ENCODE measurements around the gene JAM3. TPM values are rescaled to one million over a fixed set of nuclear protein-coding genes. Genes with fewer than 3 reads are reported as not detected.

JAM3 gene
- total RNA-seq, 2 donors from 2014 or later: 35.8 to 41.8 TPM

DNA sequence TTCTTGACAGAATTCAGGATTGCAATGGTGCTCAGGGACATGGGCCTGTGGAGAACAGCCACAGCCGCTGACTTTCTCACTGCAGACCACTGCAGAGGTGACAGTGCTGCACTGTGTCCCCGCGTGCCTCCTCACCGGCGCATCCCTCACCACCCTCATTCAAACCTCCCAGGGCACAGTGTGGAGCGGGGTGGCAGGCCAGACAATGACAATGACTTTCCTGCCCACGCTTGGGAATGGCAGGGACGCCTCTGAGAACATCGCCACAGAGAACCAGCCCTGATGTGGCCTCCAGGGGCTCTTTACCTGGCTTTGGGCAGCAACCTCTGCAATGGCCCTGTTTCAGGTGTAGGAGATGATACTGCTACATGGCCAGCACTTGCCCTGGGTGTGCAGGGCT, 89.2 kb downstream of the JAM3 start:
- Mint-ChIP-seq H3K4me3 (no peak overlapping the region), H3K4me1 (no peaks in the 10 kb centered on the region), H3K27ac (no peak overlapping the region), H3K36me3 (ENCODE audit: low read depth) (peaks cover 86% of the 10 kb centered on the region), H3K27me3 (ENCODE audit: insufficient read depth) (peaks cover 2% of the 10 kb centered on the region), H3K9me3 (peaks cover 19% of the 10 kb centered on the region)
- Histone ChIP-seq H3K4me1 (ENCODE audit: control insufficient read depth, insufficient read depth, low read length) (no peaks in the 10 kb centered on the region), H3K36me3 (ENCODE audit: control insufficient read depth, insufficient read depth, low read length) (peaks cover 85% of the 10 kb centered on the region), H3K4me3 (ENCODE audit: low read length) (no peak overlapping the region), H3K27me3 (ENCODE audit: control insufficient read depth, insufficient read depth, low read length, poor library complexity, severe bottlenecking) (no peaks in the 10 kb centered on the region), H3K27ac (ENCODE audit: low read depth, low read length) (no peak overlapping the region), H3K9me3 (ENCODE audit: control insufficient read depth, low read length) (peaks cover 21% of the 10 kb centered on the region), H3K9ac (ENCODE audit: extremely low read depth, low read length, poor library complexity, severe bottlenecking) (no peak overlapping the region)
- DNase-seq: no peak
- 95 to 98% methylated on average over 8 to 9 of the region's 9 CpGs for WGBS, 2 experiments (ENCODE audit: insufficient coverage in 1 of 2, insufficient read length in 1 of 2)
- TF ChIP-seq CTCF (conservative IDR thresholded peaks at IDR 0.05): no peak

DNA sequence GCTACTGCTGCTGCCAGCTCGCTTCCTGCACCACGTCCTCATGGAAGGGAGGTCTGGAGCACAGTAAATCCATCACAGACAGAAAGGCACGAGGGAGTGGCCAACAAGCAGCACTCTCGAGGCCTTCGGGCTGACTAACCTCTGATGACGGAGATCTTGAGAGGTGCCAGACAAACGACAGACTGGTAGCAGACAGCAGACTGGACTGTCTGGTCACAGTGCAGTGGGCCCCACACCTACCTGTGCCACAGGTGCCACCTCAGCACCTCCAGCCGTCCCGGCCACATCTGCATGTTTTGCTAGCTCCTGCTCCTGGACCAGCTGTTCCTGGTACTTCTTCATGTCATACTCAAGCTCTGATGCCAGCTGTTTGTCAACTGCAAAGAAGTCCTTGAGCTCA, 90.8 kb downstream of the JAM3 start:
- no peak for TF ChIP-seq CTCF (conservative IDR thresholded peaks at IDR 0.05)
- Histone ChIP-seq H3K36me3 (ENCODE audit: control insufficient read depth, insufficient read depth, low read length) (peaks cover 92% of the 10 kb centered on the region), H3K9me3 (ENCODE audit: control insufficient read depth, low read length) (peaks cover 37% of the 10 kb centered on the region), H3K9ac (ENCODE audit: extremely low read depth, low read length, poor library complexity, severe bottlenecking) (no peak overlapping the region), H3K27me3 (ENCODE audit: control insufficient read depth, insufficient read depth, low read length, poor library complexity, severe bottlenecking) (no peaks in the 10 kb centered on the region), H3K4me3 (ENCODE audit: low read length) (no peak overlapping the region), H3K27ac (ENCODE audit: low read depth, low read length) (no peak overlapping the region), H3K4me1 (ENCODE audit: control insufficient read depth, insufficient read depth, low read length) (no peaks in the 10 kb centered on the region)
- Mint-ChIP-seq H3K9me3 (peaks cover 35% of the 10 kb centered on the region), H3K27me3 (ENCODE audit: insufficient read depth) (peaks cover 3% of the 10 kb centered on the region), H3K4me3 (no peak overlapping the region), H3K27ac (no peak overlapping the region), H3K36me3 (ENCODE audit: low read depth) (peaks cover 91% of the 10 kb centered on the region), H3K4me1 (no peaks in the 10 kb centered on the region)
- no peak for DNase-seq
- 84 to 95% methylated on average over 5 to 9 of the region's 9 CpGs for whole genome bisulfite sequencing, 2 experiments (ENCODE audit: insufficient coverage in 1 of 2, insufficient read length in 1 of 2)

- WGBS, 2 experiments (ENCODE audit: insufficient coverage in 1 of 2, insufficient read length in 1 of 2): 95 to 97% methylated on average over 11 of the region's 11 CpGs
- Mint-ChIP-seq H3K9me3 (peaks cover 79% of the 10 kb centered on the region), H3K4me1 (no peaks in the 10 kb centered on the region), H3K27ac (peak overlapping the region; percentile 55), H3K27me3 (ENCODE audit: insufficient read depth) (peaks cover 6% of the 10 kb centered on the region), H3K36me3 (ENCODE audit: low read depth) (peaks cover 93% of the 10 kb centered on the region), H3K4me3 (peak overlapping the region; percentile 23)
- peak; percentile 63 for DNase-seq
- TF ChIP-seq CTCF (conservative IDR thresholded peaks at IDR 0.05): no peak
- Histone ChIP-seq H3K4me3 (ENCODE audit: low read length) (peak overlapping the region; percentile 77), H3K36me3 (ENCODE audit: control insufficient read depth, insufficient read depth, low read length) (peaks cover 84% of the 10 kb centered on the region), H3K9ac (ENCODE audit: extremely low read depth, low read length, poor library complexity, severe bottlenecking) (no peak overlapping the region), H3K27me3 (ENCODE audit: control insufficient read depth, insufficient read depth, low read length, poor library complexity, severe bottlenecking) (no peaks in the 10 kb centered on the region), H3K9me3 (ENCODE audit: control insufficient read depth, low read length) (peaks cover 78% of the 10 kb centered on the region), H3K27ac (ENCODE audit: low read depth, low read length) (no peak overlapping the region), H3K4me1 (ENCODE audit: control insufficient read depth, insufficient read depth, low read length) (no peaks in the 10 kb centered on the region)
These were observed 95.9 kb downstream of the JAM3 start for GRCh38 chr11:134164490-134165370.

Measured in endodermal cell (in vitro differentiated cells).